OCI-LY7 (cell line): Measurements from ENCODE around the gene DSCAM. TPM values are rescaled to one million over a fixed set of nuclear protein-coding genes. Genes with fewer than 3 reads are reported as not detected.

ENCODE experiments used
- BruUV-seq: library from RNA; stranded (reverse); fragments of 400-500 nt; replicated peaks from 2 replicates; lab custom pipeline; 2021; lab: Mats Ljungman, UMichigan
- CTCF ChIA-PET: fragments of 300-600 bp; sonication (Branson Sonifier 250); formaldehyde crosslinking; loops from one replicate; lab custom pipeline; 2022; ENCODE audit warnings: antibody characterized with exemption; ENCODE audit not compliant: unreplicated experiment; lab: Charles Lee
- POLR2A ChIA-PET: fragments of 300-600 bp; sonication (Branson Sonifier 250); formaldehyde crosslinking; loops from one replicate; lab custom pipeline; 2022; ENCODE audit warnings: antibody characterized with exemption; lab: Charles Lee
- DNase-seq: peaks from one replicate; pipeline ENCODE4 v3.0.0-alpha.2; 2015; ENCODE audit warnings: low spot score
- H2AFZ ChIP-seq: fragments of 200-600 bp; sonication (generic), shearing (Covaris generic); 2 replicates; pipeline ENCODE4 v1.6.1; 2014; ENCODE audit warnings: mild to moderate bottlenecking, antibody characterized with exemption, low read length, moderate library complexity
- H3K27ac ChIP-seq: fragments of 200-600 bp; sonication (generic); 2 replicates; pipeline ENCODE4 v1.5.1; 2014; ENCODE audit warnings: mixed run types, low read depth, mild to moderate bottlenecking, moderate library complexity, low read length, inconsistent platforms; ENCODE audit not compliant: poor library complexity, severe bottlenecking
- H3K36me3 ChIP-seq: fragments of 200-600 bp; sonication (generic); 2 replicates; pipeline ENCODE4 v1.6.1; 2014; ENCODE audit warnings: mild to moderate bottlenecking, antibody characterized with exemption, low read length, moderate library complexity, mixed read lengths; ENCODE audit not compliant: insufficient read depth
- H3K4me1 ChIP-seq: fragments of 200-600 bp; sonication (generic); 2 replicates; pipeline ENCODE4 v1.5.1; 2014; ENCODE audit warnings: mild to moderate bottlenecking, low read length; ENCODE audit not compliant: insufficient read depth, poor library complexity, severe bottlenecking
- H3K4me2 ChIP-seq: fragments of 200-600 bp; sonication (generic); 2 replicates; pipeline ENCODE4 v1.6.1; 2014; ENCODE audit warnings: mild to moderate bottlenecking, low read length
- H3K4me3 ChIP-seq: fragments of 200-600 bp; sonication (generic); 2 replicates; pipeline ENCODE4 v1.5.1; 2014; ENCODE audit warnings: mild to moderate bottlenecking, low read depth, low read length; ENCODE audit not compliant: poor library complexity, severe bottlenecking
- H3K79me2 ChIP-seq: fragments of 200-600 bp; sonication (generic); 2 replicates; pipeline ENCODE4 v1.6.1; 2016; ENCODE audit warnings: low read depth, mild to moderate bottlenecking, low read length, moderate library complexity, mixed read lengths; ENCODE audit not compliant: insufficient read depth
- H3K9me2 ChIP-seq: fragments of 200-600 bp; sonication (generic); 2 replicates; pipeline ENCODE4 v1.6.1; 2016; ENCODE audit warnings: mild to moderate bottlenecking, low read length, mixed read lengths; ENCODE audit not compliant: insufficient read depth
- H3K9me3 ChIP-seq: fragments of 200-600 bp; sonication (generic); 2 replicates; pipeline ENCODE4 v1.6.1; 2014; ENCODE audit warnings: mild to moderate bottlenecking, mixed run types, low read length, mixed read lengths
- H4K20me1 ChIP-seq: fragments of 200-600 bp; sonication (generic); 2 replicates; pipeline ENCODE4 v1.6.1; 2014; ENCODE audit warnings: mild to moderate bottlenecking, antibody characterized with exemption, low read length, moderate library complexity, mixed read lengths; ENCODE audit not compliant: insufficient read depth
- EZH2phosphoT487 ChIP-seq: fragments of 200-600 bp; sonication (generic); IDR thresholded peaks from 2 replicates; pipeline ENCODE4 v1.6.1; 2018; ENCODE audit warnings: low read depth, borderline replicate concordance, mild to moderate bottlenecking, mixed run types, antibody characterized with exemption, low read length, moderate library complexity, mixed read lengths
- intact Hi-C: fragments of 100-400 bp; cut with micrococcal nuclease; formaldehyde crosslinking; loops from one replicate; pipeline ENCODE4 v1.10.0; 2022; ENCODE audit not compliant: unreplicated experiment
- total RNA-seq, 2 experiments: library from RNA; depleted of rRNA in 1 of 2; stranded (reverse); fragments of >200 nt in 1 of 2; shearing (Covaris generic) in 1 of 2; gene quantifications; 2 replicates each; pipeline ENCODE4 v1.2.3, GENCODE V29; 2014 to 2022
- TF ChIP-seq, protein P1 (sequence below): fragments of 200-600 bp; sonication (generic); conservative IDR thresholded peaks from 2 replicates; pipeline ENCODE4 v1.5.1; 2014; ENCODE audit warnings: mild to moderate bottlenecking, antibody characterized with exemption, low read length, moderate library complexity, mixed read lengths

DSCAM gene
- total RNA-seq, 2 experiments from 2014 or later: not detected

DNA sequence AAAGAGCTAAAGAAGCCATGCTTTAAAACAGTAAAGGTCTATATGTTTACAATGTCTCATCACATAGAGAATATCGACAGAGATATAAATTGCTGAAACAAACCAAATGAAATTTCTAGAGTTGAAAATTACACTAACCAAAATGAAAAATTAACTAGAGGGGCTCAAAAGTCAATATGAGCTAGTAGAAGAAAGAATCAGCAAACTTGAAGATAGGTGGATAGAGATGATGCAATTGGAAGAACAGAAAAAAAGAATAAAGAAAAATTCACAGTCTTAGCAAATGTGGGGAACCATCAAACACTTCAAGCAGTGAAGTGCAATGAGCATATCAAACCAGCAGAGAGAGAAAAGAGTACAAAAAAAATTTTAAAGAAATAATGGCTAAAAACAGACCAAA, 24.1 kb upstream of the DSCAM start:
- Histone ChIP-seq H3K36me3 (no peaks in the 10 kb centered on the region), H2AFZ (no peak overlapping the region), H3K4me1 (no peaks in the 10 kb centered on the region), H3K9me3 (no peaks in the 10 kb centered on the region), H4K20me1 (no peaks in the 10 kb centered on the region), H3K27ac (no peak overlapping the region), H3K9me2 (no peaks in the 10 kb centered on the region), H3K4me2 (no peak overlapping the region), H3K79me2 (no peaks in the 10 kb centered on the region), H3K4me3 (no peak overlapping the region)
- no peak for DNase-seq
- ChIA-PET CTCF (no interaction called here), POLR2A (interaction anchor here (1.0 kb wide), 1 partner anchor 164 kb away, joined by 3 read pairs; no protein-coding TSS in a partner anchor)
- intact Hi-C loops: no loop called here
- TF ChIP-seq, protein P1, sequence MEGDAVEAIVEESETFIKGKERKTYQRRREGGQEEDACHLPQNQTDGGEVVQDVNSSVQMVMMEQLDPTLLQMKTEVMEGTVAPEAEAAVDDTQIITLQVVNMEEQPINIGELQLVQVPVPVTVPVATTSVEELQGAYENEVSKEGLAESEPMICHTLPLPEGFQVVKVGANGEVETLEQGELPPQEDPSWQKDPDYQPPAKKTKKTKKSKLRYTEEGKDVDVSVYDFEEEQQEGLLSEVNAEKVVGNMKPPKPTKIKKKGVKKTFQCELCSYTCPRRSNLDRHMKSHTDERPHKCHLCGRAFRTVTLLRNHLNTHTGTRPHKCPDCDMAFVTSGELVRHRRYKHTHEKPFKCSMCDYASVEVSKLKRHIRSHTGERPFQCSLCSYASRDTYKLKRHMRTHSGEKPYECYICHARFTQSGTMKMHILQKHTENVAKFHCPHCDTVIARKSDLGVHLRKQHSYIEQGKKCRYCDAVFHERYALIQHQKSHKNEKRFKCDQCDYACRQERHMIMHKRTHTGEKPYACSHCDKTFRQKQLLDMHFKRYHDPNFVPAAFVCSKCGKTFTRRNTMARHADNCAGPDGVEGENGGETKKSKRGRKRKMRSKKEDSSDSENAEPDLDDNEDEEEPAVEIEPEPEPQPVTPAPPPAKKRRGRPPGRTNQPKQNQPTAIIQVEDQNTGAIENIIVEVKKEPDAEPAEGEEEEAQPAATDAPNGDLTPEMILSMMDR: no peak
- TF ChIP-seq EZH2phosphoT487: no peak
- BruUV-seq: no TSS peak

DNA sequence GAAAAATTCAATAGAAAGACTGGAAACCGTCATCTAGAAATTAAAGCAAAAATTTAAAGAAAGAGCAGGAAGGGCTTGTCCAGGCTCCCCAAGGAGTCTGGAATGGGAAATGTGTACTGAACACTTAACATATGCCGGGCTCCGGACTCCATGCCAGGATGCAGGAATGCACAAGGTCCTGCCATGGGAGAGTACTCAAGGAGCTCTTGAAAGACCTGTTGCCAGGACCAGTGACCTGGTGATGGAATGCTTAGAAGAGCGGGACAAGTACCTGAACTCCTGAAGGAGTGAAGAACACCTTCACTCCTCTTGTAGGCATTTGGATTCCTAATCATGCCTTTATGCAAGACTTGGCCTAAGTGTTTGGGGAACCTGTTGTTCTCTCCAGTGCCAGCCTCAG, 16.9 kb upstream of the DSCAM start:
- TF ChIP-seq EZH2phosphoT487: no peak
- TF ChIP-seq, protein P1: no peak
- Histone ChIP-seq H3K79me2 (no peaks in the 10 kb centered on the region), H4K20me1 (no peaks in the 10 kb centered on the region), H3K4me2 (no peak overlapping the region), H3K4me3 (no peak overlapping the region), H3K36me3 (no peaks in the 10 kb centered on the region), H3K27ac (no peak overlapping the region), H3K9me3 (0 out of 2 replicates have a peak, but pooled peaks cover 7% of the 10 kb centered on the region), H3K9me2 (no peaks in the 10 kb centered on the region), H3K4me1 (no peaks in the 10 kb centered on the region), H2AFZ (no peak overlapping the region)
- no peak for DNase-seq
- BruUV-seq: no TSS peak
- intact Hi-C loops: no loop called here
- ChIA-PET CTCF (no interaction called here), POLR2A (interaction anchor here (0.6 kb wide), 1 partner anchor 45 kb away, joined by 7 read pairs; no protein-coding TSS in a partner anchor)

DNA sequence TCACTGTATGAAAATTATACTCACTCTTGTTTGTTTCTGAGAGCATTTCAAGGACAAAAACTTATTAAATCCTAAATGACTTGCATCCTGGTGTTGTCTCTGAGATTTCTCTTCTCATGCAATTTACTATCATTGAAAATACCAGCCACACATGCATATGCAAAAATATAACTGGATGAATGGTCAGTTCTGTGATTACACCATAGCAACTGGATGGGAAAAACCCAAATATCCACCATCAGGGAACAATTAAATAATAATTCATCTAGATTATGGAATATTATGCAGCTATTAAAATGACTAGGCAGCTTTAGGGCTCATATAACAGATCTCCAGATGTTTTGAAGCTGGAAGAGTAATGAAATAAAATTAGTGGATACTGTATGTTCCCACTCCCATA, 11.6 kb upstream of the DSCAM start:
- 0 out of 2 replicates have a peak, but pooled peaks cover 7% of the 10 kb centered on the region for H3K9me3 ChIP-seq
- no peak overlapping the region for H3K27ac ChIP-seq
- no peak overlapping the region for H3K4me2 ChIP-seq
- no TSS peak for BruUV-seq
- H3K36me3 ChIP-seq: no peaks in the 10 kb centered on the region
- ChIA-PET CTCF (no interaction called here), POLR2A (interaction anchor here (0.6 kb wide), 1 partner anchor 108 kb away, joined by 5 read pairs; no protein-coding TSS in a partner anchor)
- H3K4me1 ChIP-seq: no peaks in the 10 kb centered on the region
- intact Hi-C loops: no loop called here
- TF ChIP-seq, protein P1: no peak
- no peak for TF ChIP-seq EZH2phosphoT487
- no peak for DNase-seq
- H3K4me3 ChIP-seq: no peak overlapping the region
- no peaks in the 10 kb centered on the region for H3K9me2 ChIP-seq
- no peaks in the 10 kb centered on the region for H4K20me1 ChIP-seq
- no peaks in the 10 kb centered on the region for H3K79me2 ChIP-seq
- H2AFZ ChIP-seq: no peak overlapping the region
